Calu3 (cell line): ENCODE data around the gene SIM2. TPM values are rescaled to one million over a fixed set of nuclear protein-coding genes. Genes with fewer than 3 reads are reported as not detected.

ENCODE experiments used
- BruUV-seq: library from RNA; stranded (reverse); fragments of 400-500 nt; replicated peaks from 2 replicates; lab custom pipeline; 2021; lab: Mats Ljungman, UMichigan
- CTCF ChIA-PET: fragments of 300-600 bp; sonication (Branson Sonifier 250); formaldehyde crosslinking; loops from one replicate; lab custom pipeline; 2022; ENCODE audit warnings: antibody characterized with exemption; lab: Charles Lee
- DNase-seq: peaks from one replicate; pipeline ENCODE4 v3.0.0; 2022
- H3K27ac Mint-ChIP-seq: one replicate; pipeline ENCODE4 v1.8.0; 2022; ENCODE audit warnings: mixed read lengths; ENCODE audit not compliant: unreplicated experiment
- H3K27me3 Mint-ChIP-seq: one replicate; pipeline ENCODE4 v1.8.0; 2022; ENCODE audit warnings: mixed read lengths; ENCODE audit not compliant: unreplicated experiment
- H3K36me3 Mint-ChIP-seq: one replicate; pipeline ENCODE4 v1.8.0; 2022; ENCODE audit warnings: mild to moderate bottlenecking, moderate library complexity, mixed read lengths; ENCODE audit not compliant: insufficient read depth, unreplicated experiment
- H3K4me1 Mint-ChIP-seq: one replicate; pipeline ENCODE4 v1.8.0; 2022; ENCODE audit warnings: mild to moderate bottlenecking, low read depth, mixed read lengths; ENCODE audit not compliant: unreplicated experiment
- H3K4me3 Mint-ChIP-seq: one replicate; pipeline ENCODE4 v1.8.0; 2022; ENCODE audit warnings: mild to moderate bottlenecking, low read depth, moderate library complexity, mixed read lengths; ENCODE audit not compliant: unreplicated experiment
- H3K9me3 Mint-ChIP-seq: one replicate; pipeline ENCODE4 v1.8.0; 2022; ENCODE audit warnings: low read depth, mixed read lengths; ENCODE audit not compliant: unreplicated experiment
- CTCF ChIP-seq: fragments of 200-600 bp; IDR thresholded peaks from one replicate; pipeline ENCODE4 v1.8.0; 2022; ENCODE audit warnings: antibody characterized with exemption; ENCODE audit not compliant: unreplicated experiment
- intact Hi-C: fragments of 100-400 bp; cut with micrococcal nuclease; formaldehyde crosslinking; loops from one replicate; pipeline ENCODE4 v1.10.0; 2022; ENCODE audit not compliant: unreplicated experiment
- total RNA-seq: library from RNA; stranded (reverse); gene quantifications from 2 replicates; pipeline ENCODE4 v1.2.3, GENCODE V29; 2022

Gene SIM2
- total RNA-seq, 1 experiment from 2014 or later: 15.4 TPM

GRCh38 chr21:36747815-36748383 lies 49.0 kb downstream of the SIM2 start:
- intact Hi-C loops: no loop called here
- H3K9me3 Mint-ChIP-seq: no peaks in the 10 kb centered on the region
- H3K27me3 Mint-ChIP-seq: no peaks in the 10 kb centered on the region
- no peak overlapping the region for H3K27ac Mint-ChIP-seq
- H3K4me1 Mint-ChIP-seq: no peaks in the 10 kb centered on the region
- peak; percentile 13 for TF ChIP-seq CTCF
- peak overlapping the region; percentile 52 for H3K4me3 Mint-ChIP-seq
- H3K36me3 Mint-ChIP-seq: peaks cover 22% of the 10 kb centered on the region
- CTCF ChIA-PET: interaction anchor here (0.7 kb wide), 1 partner anchor 170 kb away, joined by 3 read pairs; no protein-coding TSS in a partner anchor
- BruUV-seq: no TSS peak
- peak; percentile 75 for DNase-seq

- no TSS peak for BruUV-seq
- CTCF ChIA-PET: no interaction called here
- Mint-ChIP-seq H3K9me3 (no peaks in the 10 kb centered on the region), H3K36me3 (peaks cover 17% of the 10 kb centered on the region), H3K27ac (no peak overlapping the region), H3K4me1 (no peaks in the 10 kb centered on the region), H3K4me3 (no peak overlapping the region), H3K27me3 (no peaks in the 10 kb centered on the region)
- TF ChIP-seq CTCF: no peak
- no peak for DNase-seq
- intact Hi-C loops: no loop called here
These were observed 51.1 kb downstream of the SIM2 start for GRCh38 chr21:36749935-36750575.

GRCh38 chr21:36750576-36750959 lies 51.7 kb downstream of the SIM2 start:
- DNase-seq: no peak
- CTCF ChIA-PET: no interaction called here
- H3K27me3 Mint-ChIP-seq: no peaks in the 10 kb centered on the region
- TF ChIP-seq CTCF: no peak
- BruUV-seq: no TSS peak
- H3K4me3 Mint-ChIP-seq: no peak overlapping the region
- no peaks in the 10 kb centered on the region for H3K9me3 Mint-ChIP-seq
- intact Hi-C loops: no loop called here
- H3K4me1 Mint-ChIP-seq: no peaks in the 10 kb centered on the region
- H3K27ac Mint-ChIP-seq: no peak overlapping the region
- peaks cover 17% of the 10 kb centered on the region for H3K36me3 Mint-ChIP-seq

GRCh38 chr21:36751383-36751782 lies 52.5 kb downstream of the SIM2 start:
- intact Hi-C loops: no loop called here
- CTCF ChIA-PET: no interaction called here

More at GRCh38 chr21:36751383-36751782, 52.5 kb downstream of the SIM2 start:
- TF ChIP-seq CTCF: no peak
- H3K36me3 Mint-ChIP-seq: peaks cover 16% of the 10 kb centered on the region
- no peaks in the 10 kb centered on the region for H3K4me1 Mint-ChIP-seq
- no peaks in the 10 kb centered on the region for H3K27me3 Mint-ChIP-seq
- H3K4me3 Mint-ChIP-seq: no peak overlapping the region
- BruUV-seq: no TSS peak
- no peak overlapping the region for H3K27ac Mint-ChIP-seq
- H3K9me3 Mint-ChIP-seq: no peaks in the 10 kb centered on the region
- no peak for DNase-seq
